ENCODE data around the gene NKX1-2.

NKX1-2 gene

GRCh38 chr10:124401633-124402032 is 48.2 kb downstream of the NKX1-2 start:
- TF ChIP-seq, protein P1, sequence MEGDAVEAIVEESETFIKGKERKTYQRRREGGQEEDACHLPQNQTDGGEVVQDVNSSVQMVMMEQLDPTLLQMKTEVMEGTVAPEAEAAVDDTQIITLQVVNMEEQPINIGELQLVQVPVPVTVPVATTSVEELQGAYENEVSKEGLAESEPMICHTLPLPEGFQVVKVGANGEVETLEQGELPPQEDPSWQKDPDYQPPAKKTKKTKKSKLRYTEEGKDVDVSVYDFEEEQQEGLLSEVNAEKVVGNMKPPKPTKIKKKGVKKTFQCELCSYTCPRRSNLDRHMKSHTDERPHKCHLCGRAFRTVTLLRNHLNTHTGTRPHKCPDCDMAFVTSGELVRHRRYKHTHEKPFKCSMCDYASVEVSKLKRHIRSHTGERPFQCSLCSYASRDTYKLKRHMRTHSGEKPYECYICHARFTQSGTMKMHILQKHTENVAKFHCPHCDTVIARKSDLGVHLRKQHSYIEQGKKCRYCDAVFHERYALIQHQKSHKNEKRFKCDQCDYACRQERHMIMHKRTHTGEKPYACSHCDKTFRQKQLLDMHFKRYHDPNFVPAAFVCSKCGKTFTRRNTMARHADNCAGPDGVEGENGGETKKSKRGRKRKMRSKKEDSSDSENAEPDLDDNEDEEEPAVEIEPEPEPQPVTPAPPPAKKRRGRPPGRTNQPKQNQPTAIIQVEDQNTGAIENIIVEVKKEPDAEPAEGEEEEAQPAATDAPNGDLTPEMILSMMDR (IDR thresholded peaks at IDR 0.05; ENCODE audit: borderline replicate concordance, control extremely low read depth, extremely low read depth, insufficient read depth, missing control alignments) = no peak
- DNase-seq (ENCODE audit: low spot score) = no peak
- in situ Hi-C loops (cut with MboI; ENCODE audit: low sequenced_read_pairs, unreplicated experiment) = no loop called here
